Lower leg skin (tissue), 3 donors: ENCODE results near the gene B9D1.

Experiments
- POLR2A ChIP-seq, 2 donors: fragments of 450-650 bp; IDR thresholded peaks; one replicate each; pipeline ENCODE4 v1.6.1; 2016 to 2017; ENCODE audit warnings: antibody characterized with exemption in 2 of 2, mild to moderate bottlenecking in 1 of 2, moderate library complexity in 1 of 2
- TF ChIP-seq, protein P1 (sequence below), 3 donors: fragments of 450-650 bp; IDR thresholded peaks; one replicate each; pipeline ENCODE4 v1.5.1; 2016; ENCODE audit warnings: antibody characterized with exemption in 3 of 3, mild to moderate bottlenecking in 3 of 3, moderate library complexity in 2 of 3

DNA sequence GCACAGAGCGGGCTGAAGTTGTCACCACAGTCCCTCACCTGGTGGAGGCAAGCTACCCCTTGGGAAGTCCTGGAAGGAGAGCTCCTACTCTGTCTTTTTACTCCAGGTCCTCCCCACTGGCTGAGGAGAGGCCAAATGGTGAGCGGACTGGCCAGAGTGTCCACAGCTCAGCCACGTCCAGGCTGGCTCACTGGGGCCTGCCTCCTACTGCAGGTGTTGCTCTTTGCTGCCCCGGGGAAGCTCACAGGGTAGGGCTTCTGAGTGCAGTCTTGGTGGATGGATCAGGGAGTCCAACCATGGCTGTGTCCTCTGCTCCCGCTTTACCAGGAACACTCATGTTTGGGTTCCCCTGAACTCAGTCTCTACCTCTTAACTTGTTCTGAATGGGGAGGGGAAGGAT is 2.7 kb downstream of the B9D1 start:
- TF ChIP-seq, protein P1, sequence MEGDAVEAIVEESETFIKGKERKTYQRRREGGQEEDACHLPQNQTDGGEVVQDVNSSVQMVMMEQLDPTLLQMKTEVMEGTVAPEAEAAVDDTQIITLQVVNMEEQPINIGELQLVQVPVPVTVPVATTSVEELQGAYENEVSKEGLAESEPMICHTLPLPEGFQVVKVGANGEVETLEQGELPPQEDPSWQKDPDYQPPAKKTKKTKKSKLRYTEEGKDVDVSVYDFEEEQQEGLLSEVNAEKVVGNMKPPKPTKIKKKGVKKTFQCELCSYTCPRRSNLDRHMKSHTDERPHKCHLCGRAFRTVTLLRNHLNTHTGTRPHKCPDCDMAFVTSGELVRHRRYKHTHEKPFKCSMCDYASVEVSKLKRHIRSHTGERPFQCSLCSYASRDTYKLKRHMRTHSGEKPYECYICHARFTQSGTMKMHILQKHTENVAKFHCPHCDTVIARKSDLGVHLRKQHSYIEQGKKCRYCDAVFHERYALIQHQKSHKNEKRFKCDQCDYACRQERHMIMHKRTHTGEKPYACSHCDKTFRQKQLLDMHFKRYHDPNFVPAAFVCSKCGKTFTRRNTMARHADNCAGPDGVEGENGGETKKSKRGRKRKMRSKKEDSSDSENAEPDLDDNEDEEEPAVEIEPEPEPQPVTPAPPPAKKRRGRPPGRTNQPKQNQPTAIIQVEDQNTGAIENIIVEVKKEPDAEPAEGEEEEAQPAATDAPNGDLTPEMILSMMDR (IDR thresholded peaks at IDR 0.05): no peak
- no peak for TF ChIP-seq POLR2A (IDR thresholded peaks at IDR 0.05)
